H9 (cell line): Measurements from ENCODE around the gene TMEM60. TPM values are rescaled to one million over a fixed set of nuclear protein-coding genes. Genes with fewer than 3 reads are reported as not detected.

Source experiments
- DNase-seq: peaks from one replicate; pipeline ENCODE4 v3.0.0-alpha.2; 2017
- H2AFZ ChIP-seq: one replicate; pipeline ENCODE4 v1.6.1; 2013; ENCODE audit warnings: mild to moderate bottlenecking, low read length, control low read depth, moderate library complexity
- H2AK5ac ChIP-seq: 2 replicates; pipeline ENCODE4 v1.6.1; 2013; ENCODE audit warnings: low read length, control low read depth, mixed read lengths; ENCODE audit not compliant: insufficient read length
- H2BK120ac ChIP-seq: one replicate; pipeline ENCODE4 v1.6.1; 2013; ENCODE audit warnings: low read depth, mild to moderate bottlenecking, low read length, control low read depth, inconsistent platforms; ENCODE audit not compliant: poor library complexity, severe bottlenecking
- H2BK12ac ChIP-seq: 2 replicates; pipeline ENCODE4 v1.6.1; 2013; ENCODE audit warnings: low read length, control low read depth, mixed read lengths, low read depth; ENCODE audit not compliant: insufficient read length
- H2BK15ac ChIP-seq: 2 replicates; pipeline ENCODE4 v1.6.1; 2013; ENCODE audit warnings: low read depth, low read length, control low read depth
- H2BK20ac ChIP-seq: one replicate; pipeline ENCODE4 v1.6.1; 2013; ENCODE audit warnings: low read depth, mild to moderate bottlenecking, low read length, control low read depth, inconsistent platforms; ENCODE audit not compliant: poor library complexity, severe bottlenecking
- H2BK5ac ChIP-seq: 2 replicates; pipeline ENCODE4 v1.6.1; 2013; ENCODE audit warnings: low read length, control low read depth, mixed read lengths; ENCODE audit not compliant: insufficient read length
- H3K14ac ChIP-seq: 2 replicates; pipeline ENCODE4 v1.6.1; 2013; ENCODE audit warnings: low read length, control low read depth; ENCODE audit not compliant: insufficient read depth
- H3K18ac ChIP-seq: 2 replicates; pipeline ENCODE4 v1.6.1; 2013; ENCODE audit warnings: low read depth, mild to moderate bottlenecking, mixed read lengths, low read length, control low read depth; ENCODE audit not compliant: insufficient read length
- H3K23ac ChIP-seq: 2 replicates; pipeline ENCODE4 v1.6.1; 2013; ENCODE audit warnings: low read length, control low read depth, mixed read lengths, low read depth; ENCODE audit not compliant: insufficient read length
- H3K23me2 ChIP-seq: 2 replicates; pipeline ENCODE4 v1.6.1; 2013; ENCODE audit warnings: low read depth, mild to moderate bottlenecking, mixed read lengths, low read length, control low read depth; ENCODE audit not compliant: insufficient read length, poor library complexity, severe bottlenecking
- H3K27ac ChIP-seq: 2 replicates; pipeline ENCODE4 v1.5.1; 2013; ENCODE audit warnings: low read length, control low read depth, mixed read lengths, low read depth; ENCODE audit not compliant: insufficient read length
- H3K27me3 ChIP-seq: 2 replicates; pipeline ENCODE4 v1.6.1; 2013; ENCODE audit warnings: low read length, control low read depth, inconsistent platforms; ENCODE audit not compliant: insufficient read depth
- H3K4ac ChIP-seq: 2 replicates; pipeline ENCODE4 v1.6.1; 2013; ENCODE audit warnings: low read depth, mild to moderate bottlenecking, control low read depth, inconsistent platforms, low read length, moderate library complexity
- H3K4me1 ChIP-seq: 2 replicates; pipeline ENCODE4 v1.6.1; 2013; ENCODE audit warnings: low read length, control low read depth, inconsistent platforms; ENCODE audit not compliant: insufficient read depth
- H3K4me2 ChIP-seq: 2 replicates; pipeline ENCODE4 v1.6.1; 2013; ENCODE audit warnings: low read length, control low read depth, mixed read lengths; ENCODE audit not compliant: insufficient read length, insufficient read depth
- H3K56ac ChIP-seq: 2 replicates; pipeline ENCODE4 v1.6.1; 2013; ENCODE audit warnings: low read depth, mild to moderate bottlenecking, mixed read lengths, low read length, control low read depth; ENCODE audit not compliant: insufficient read length
- H3K79me1 ChIP-seq: 2 replicates; pipeline ENCODE4 v1.6.1; 2013; ENCODE audit warnings: low read depth, mild to moderate bottlenecking, moderate library complexity, low read length, control low read depth, inconsistent platforms; ENCODE audit not compliant: insufficient read depth, poor library complexity, severe bottlenecking
- H3K79me2 ChIP-seq: 2 replicates; pipeline ENCODE4 v1.6.1; 2013; ENCODE audit warnings: low read length, control low read depth, inconsistent platforms; ENCODE audit not compliant: insufficient read depth
- H3K9ac ChIP-seq: 2 replicates; pipeline ENCODE4 v1.6.1; 2013; ENCODE audit warnings: low read length, control low read depth, mixed read lengths; ENCODE audit not compliant: insufficient read length; ENCODE audit errors: extremely low read depth
- H3K9me3 ChIP-seq: one replicate; pipeline ENCODE4 v1.6.1; 2013; ENCODE audit warnings: low read depth, low read length, inconsistent platforms; ENCODE audit not compliant: control insufficient read depth
- H3T11ph ChIP-seq: one replicate; pipeline ENCODE4 v1.6.1; 2013; ENCODE audit warnings: mild to moderate bottlenecking, low read length, control low read depth, inconsistent platforms
- H4K20me1 ChIP-seq: one replicate; pipeline ENCODE4 v1.6.1; 2013; ENCODE audit not compliant: control insufficient read depth, insufficient read length, insufficient read depth
- H4K5ac ChIP-seq: 2 replicates; pipeline ENCODE4 v1.6.1; 2013; ENCODE audit warnings: low read depth, mild to moderate bottlenecking, mixed read lengths, low read length, control low read depth; ENCODE audit not compliant: insufficient read length
- H4K8ac ChIP-seq: replicated peaks from 2 replicates; pipeline ENCODE4 v1.6.1; 2013; ENCODE audit warnings: low read length, control low read depth, mixed read lengths, low read depth; ENCODE audit not compliant: insufficient read length
- H4K91ac ChIP-seq: 2 replicates; pipeline ENCODE4 v1.6.1; 2013; ENCODE audit warnings: low read depth, mild to moderate bottlenecking, moderate library complexity, mixed read lengths, low read length, control low read depth; ENCODE audit not compliant: insufficient read length
- H3K27ac Mint-ChIP-seq, 3 experiments: 2 replicates in 2 of 3; 3 replicates in 1 of 3; pipeline ENCODE4 v1.8.0; 2020 to 2021; ENCODE audit warnings: mixed read lengths in 3 of 3, mild to moderate bottlenecking in 1 of 3, moderate library complexity in 1 of 3
- H3K27me3 Mint-ChIP-seq: 2 replicates; pipeline ENCODE4 v1.8.0; 2021; ENCODE audit warnings: low read depth, mild to moderate bottlenecking, moderate library complexity, mixed read lengths
- H3K36me3 Mint-ChIP-seq, 3 experiments: 2 replicates in 2 of 3; 3 replicates in 1 of 3; pipeline ENCODE4 v1.8.0; 2020 to 2021; ENCODE audit warnings: low read depth in 3 of 3, mixed read lengths in 3 of 3; ENCODE audit not compliant: insufficient read depth in 1 of 3
- H3K4me1 Mint-ChIP-seq, 2 experiments: 2 replicates each; pipeline ENCODE4 v1.8.0; 2020; ENCODE audit warnings: mixed read lengths in 2 of 2
- H3K4me3 Mint-ChIP-seq, 2 experiments: 2 replicates in 1 of 2; 3 replicates in 1 of 2; pipeline ENCODE4 v1.8.0; 2020 to 2021; ENCODE audit warnings: mild to moderate bottlenecking in 2 of 2, mixed read lengths in 2 of 2, moderate library complexity in 1 of 2
- H3K9me3 Mint-ChIP-seq, 2 experiments: 2 replicates in 1 of 2; 3 replicates in 1 of 2; pipeline ENCODE4 v1.8.0; 2020; ENCODE audit warnings: mild to moderate bottlenecking in 2 of 2, mixed read lengths in 2 of 2, moderate library complexity in 1 of 2
- WGBS: extraction: QIAGEN DNeasy Blood & Tissue Kit; methylation state at CpG from one replicate; pipeline ENCODE4 v1.1.7; 2013; ENCODE audit warnings: missing lambda C conversion rate, low lambda C conversion rate, mixed read lengths; ENCODE audit not compliant: insufficient read length; ENCODE audit errors: extremely low coverage; 5-methylcytosine and 5-hydroxymethylcytosine counted together
- total RNA-seq: library from RNA; stranded (reverse); gene quantifications from 2 replicates; pipeline ENCODE4 v1.2.1, GENCODE V29; 2021
- TF ChIP-seq, protein P1 (sequence below): fragments of 200-600 bp; sonication (generic); conservative IDR thresholded peaks from 3 replicates; pipeline ENCODE4 v1.8.0; 2021; ENCODE audit warnings: antibody characterized with exemption, mild to moderate bottlenecking

TMEM60 gene
- total RNA-seq, 1 experiment from 2014 or later: 14.3 TPM

DNA sequence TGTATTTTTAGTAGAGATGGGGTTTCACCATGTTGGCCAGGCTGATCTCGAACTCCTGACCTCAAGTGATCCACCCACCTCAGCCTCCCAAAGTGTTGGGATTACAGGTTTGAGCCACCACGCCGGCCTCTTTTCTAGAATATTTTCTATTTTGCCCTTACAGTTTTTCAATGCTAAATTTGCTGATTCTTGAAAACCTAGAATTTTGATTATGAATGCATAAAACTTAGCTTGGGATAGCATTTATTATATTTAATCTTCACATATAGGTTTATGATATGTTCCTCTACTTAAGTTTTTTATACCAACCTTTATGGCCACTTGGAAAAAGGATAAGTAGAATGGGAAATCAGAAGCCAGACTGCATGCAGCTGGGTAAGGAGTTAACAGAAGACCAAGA is 2.1 kb downstream of the TMEM60 start:
- Histone ChIP-seq H4K91ac (no peak overlapping the region), H2AFZ (no peak overlapping the region), H3K56ac (no peak overlapping the region), H3K9me3 (no peaks in the 10 kb centered on the region), H3K27me3 (no peaks in the 10 kb centered on the region), H3K79me2 (peaks cover 9% of the 10 kb centered on the region; the same call in 1 of the 2 replicates), H3K23me2 (peaks cover 5% of the 10 kb centered on the region), H3K27ac (no peak overlapping the region), H3K18ac (no peak overlapping the region), H4K20me1 (no peaks in the 10 kb centered on the region), H3K23ac (no peak overlapping the region), H2BK5ac (no peak overlapping the region), H2BK15ac (no peak overlapping the region), H3K79me1 (no peaks in the 10 kb centered on the region), H3K4me1 (no peaks in the 10 kb centered on the region), H4K5ac (no peak overlapping the region), H3K9ac (no peak overlapping the region), H3K4ac (no peak overlapping the region), H4K8ac (no peak overlapping the region), H3K4me2 (no peak overlapping the region), H2BK120ac (no peak overlapping the region), H3T11ph (no peak overlapping the region), H2BK12ac (no peak overlapping the region), H2BK20ac (no peak overlapping the region), H3K14ac (no peak overlapping the region), H2AK5ac (no peak overlapping the region)
- H3K4me1 Mint-ChIP-seq: peaks cover 28 to 31% of the 10 kb centered on the region in 2 experiments
- no CpG with 5 or more reads among the region's 3 CpGs for WGBS
- H3K27me3 Mint-ChIP-seq: no peaks in the 10 kb centered on the region
- DNase-seq: no peak
- peaks cover 5 to 14% (median 10%) of the 10 kb centered on the region in 3 experiments; a peak in 6 of 7 replicates for H3K36me3 Mint-ChIP-seq
- H3K9me3 Mint-ChIP-seq: no peaks in the 10 kb centered on the region
- peak overlapping the region in 1 of 2 experiments; percentile 64; a peak in 3 of 5 replicates for H3K4me3 Mint-ChIP-seq
- H3K27ac Mint-ChIP-seq: no peak overlapping the region
- TF ChIP-seq, protein P1, sequence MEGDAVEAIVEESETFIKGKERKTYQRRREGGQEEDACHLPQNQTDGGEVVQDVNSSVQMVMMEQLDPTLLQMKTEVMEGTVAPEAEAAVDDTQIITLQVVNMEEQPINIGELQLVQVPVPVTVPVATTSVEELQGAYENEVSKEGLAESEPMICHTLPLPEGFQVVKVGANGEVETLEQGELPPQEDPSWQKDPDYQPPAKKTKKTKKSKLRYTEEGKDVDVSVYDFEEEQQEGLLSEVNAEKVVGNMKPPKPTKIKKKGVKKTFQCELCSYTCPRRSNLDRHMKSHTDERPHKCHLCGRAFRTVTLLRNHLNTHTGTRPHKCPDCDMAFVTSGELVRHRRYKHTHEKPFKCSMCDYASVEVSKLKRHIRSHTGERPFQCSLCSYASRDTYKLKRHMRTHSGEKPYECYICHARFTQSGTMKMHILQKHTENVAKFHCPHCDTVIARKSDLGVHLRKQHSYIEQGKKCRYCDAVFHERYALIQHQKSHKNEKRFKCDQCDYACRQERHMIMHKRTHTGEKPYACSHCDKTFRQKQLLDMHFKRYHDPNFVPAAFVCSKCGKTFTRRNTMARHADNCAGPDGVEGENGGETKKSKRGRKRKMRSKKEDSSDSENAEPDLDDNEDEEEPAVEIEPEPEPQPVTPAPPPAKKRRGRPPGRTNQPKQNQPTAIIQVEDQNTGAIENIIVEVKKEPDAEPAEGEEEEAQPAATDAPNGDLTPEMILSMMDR: no peak
